ENCODE data around the gene NBEA. TPM values are rescaled to one million over a fixed set of nuclear protein-coding genes. Genes with fewer than 3 reads are reported as not detected.
"Not testable (repeated sequence)": the region's sequence is repeated elsewhere in the genome, so short reads cannot be mapped to it uniquely, and the experiment has no call there.

NBEA gene
- total RNA-seq, 1 experiment from 2014 or later: 0.54 TPM

DNA sequence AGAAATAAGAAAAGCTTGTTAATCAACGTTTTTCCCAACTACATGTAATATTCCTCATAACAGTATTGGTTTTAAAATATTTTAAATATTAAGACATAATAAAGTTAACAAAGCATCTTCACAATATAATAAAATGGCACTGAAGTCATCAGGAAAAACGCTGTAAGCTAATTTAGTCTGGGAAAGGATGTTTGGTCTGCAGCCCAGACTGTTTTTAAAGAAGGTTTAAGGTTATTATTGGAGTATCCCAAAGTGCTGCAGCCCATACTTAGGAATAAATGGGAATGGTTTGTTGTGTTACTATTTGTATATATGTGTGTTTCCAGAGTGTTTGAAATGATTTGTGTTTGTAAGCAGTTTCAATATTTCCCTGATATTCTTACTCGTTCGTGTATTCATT, 727.3 kb downstream of the NBEA start:
- intact Hi-C loops (cut with micrococcal nuclease; ENCODE audit: unreplicated experiment): no loop called here
- Mint-ChIP-seq H3K27ac (ENCODE audit: unreplicated experiment) (no peak overlapping the region), H3K36me3 (ENCODE audit: insufficient read depth, unreplicated experiment) (no peaks in the 10 kb centered on the region), H3K9me3 (ENCODE audit: unreplicated experiment) (no peaks in the 10 kb centered on the region), H3K4me3 (ENCODE audit: unreplicated experiment) (no peak overlapping the region), H3K27me3 (ENCODE audit: insufficient read depth, unreplicated experiment) (peaks cover 4% of the 10 kb centered on the region), H3K4me1 (ENCODE audit: low read depth, unreplicated experiment) (no peaks in the 10 kb centered on the region)
- Histone ChIP-seq H3K36me3 (ENCODE audit: control insufficient read depth, insufficient read depth, low read length) (no peaks in the 10 kb centered on the region), H3K4me1 (no peaks in the 10 kb centered on the region), H3K9me3 (no peaks in the 10 kb centered on the region), H3K4me3 (ENCODE audit: low read depth, low read length) (no peak overlapping the region), H3K27me3 (replicated peaks; ENCODE audit: control insufficient read depth, insufficient read depth, low read length) (no peaks in the 10 kb centered on the region)
- TF ChIP-seq, protein P1, sequence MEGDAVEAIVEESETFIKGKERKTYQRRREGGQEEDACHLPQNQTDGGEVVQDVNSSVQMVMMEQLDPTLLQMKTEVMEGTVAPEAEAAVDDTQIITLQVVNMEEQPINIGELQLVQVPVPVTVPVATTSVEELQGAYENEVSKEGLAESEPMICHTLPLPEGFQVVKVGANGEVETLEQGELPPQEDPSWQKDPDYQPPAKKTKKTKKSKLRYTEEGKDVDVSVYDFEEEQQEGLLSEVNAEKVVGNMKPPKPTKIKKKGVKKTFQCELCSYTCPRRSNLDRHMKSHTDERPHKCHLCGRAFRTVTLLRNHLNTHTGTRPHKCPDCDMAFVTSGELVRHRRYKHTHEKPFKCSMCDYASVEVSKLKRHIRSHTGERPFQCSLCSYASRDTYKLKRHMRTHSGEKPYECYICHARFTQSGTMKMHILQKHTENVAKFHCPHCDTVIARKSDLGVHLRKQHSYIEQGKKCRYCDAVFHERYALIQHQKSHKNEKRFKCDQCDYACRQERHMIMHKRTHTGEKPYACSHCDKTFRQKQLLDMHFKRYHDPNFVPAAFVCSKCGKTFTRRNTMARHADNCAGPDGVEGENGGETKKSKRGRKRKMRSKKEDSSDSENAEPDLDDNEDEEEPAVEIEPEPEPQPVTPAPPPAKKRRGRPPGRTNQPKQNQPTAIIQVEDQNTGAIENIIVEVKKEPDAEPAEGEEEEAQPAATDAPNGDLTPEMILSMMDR (IDR thresholded peaks at IDR 0.05; ENCODE audit: insufficient read depth in 1 of 2, low read depth in 1 of 2, low read length in 1 of 2, severe bottlenecking in 1 of 2, unreplicated experiment in 1 of 2): no peak
- BruUV-seq (replicated peaks): no TSS peak
- DNase-seq: no peak
- CTCF ChIA-PET: no interaction called here
- POLR2A ChIA-PET: no interaction called here

DNA sequence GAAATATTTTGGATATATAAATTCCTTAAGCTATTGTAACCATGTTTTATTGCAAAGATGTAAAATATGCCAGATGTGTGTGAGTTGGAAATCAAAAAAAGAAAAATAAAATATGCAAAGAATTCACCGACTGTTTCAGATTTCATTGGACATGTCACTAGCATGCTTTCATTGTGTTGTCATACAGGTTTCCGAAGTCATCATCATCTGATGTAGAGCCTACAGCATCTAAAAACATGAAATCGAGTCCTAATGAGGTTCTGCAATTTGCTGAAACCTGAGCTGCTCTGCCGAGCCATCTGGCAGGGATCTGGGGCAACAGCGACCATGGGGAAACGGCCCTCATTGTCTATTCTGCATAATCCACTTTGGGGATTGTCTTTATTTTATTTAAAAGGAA, 730.5 kb downstream of the NBEA start:
- Mint-ChIP-seq H3K36me3 (ENCODE audit: insufficient read depth, unreplicated experiment) (no peaks in the 10 kb centered on the region), H3K27ac (ENCODE audit: unreplicated experiment) (no peak overlapping the region), H3K4me1 (ENCODE audit: low read depth, unreplicated experiment) (no peaks in the 10 kb centered on the region), H3K9me3 (ENCODE audit: unreplicated experiment) (no peaks in the 10 kb centered on the region), H3K4me3 (ENCODE audit: unreplicated experiment) (no peak overlapping the region), H3K27me3 (ENCODE audit: insufficient read depth, unreplicated experiment) (peaks cover 4% of the 10 kb centered on the region)
- no peaks in the 10 kb centered on the region for H3K4me1 ChIP-seq
- ChIA-PET POLR2A (no interaction called here), CTCF (no interaction called here)
- DNase-seq: no peak
- TF ChIP-seq, protein P1 (IDR thresholded peaks at IDR 0.05; ENCODE audit: insufficient read depth in 1 of 2, low read depth in 1 of 2, low read length in 1 of 2, severe bottlenecking in 1 of 2, unreplicated experiment in 1 of 2): no peak
- no peaks in the 10 kb centered on the region for H3K9me3 ChIP-seq
- no TSS peak for BruUV-seq (replicated peaks)
- no peaks in the 10 kb centered on the region for H3K36me3 ChIP-seq (ENCODE audit: control insufficient read depth, insufficient read depth, low read length)
- intact Hi-C loops (cut with micrococcal nuclease; ENCODE audit: unreplicated experiment): no loop called here
- H3K4me3 ChIP-seq (ENCODE audit: low read depth, low read length): no peak overlapping the region
- H3K27me3 ChIP-seq (replicated peaks; ENCODE audit: control insufficient read depth, insufficient read depth, low read length): no peaks in the 10 kb centered on the region

DNA sequence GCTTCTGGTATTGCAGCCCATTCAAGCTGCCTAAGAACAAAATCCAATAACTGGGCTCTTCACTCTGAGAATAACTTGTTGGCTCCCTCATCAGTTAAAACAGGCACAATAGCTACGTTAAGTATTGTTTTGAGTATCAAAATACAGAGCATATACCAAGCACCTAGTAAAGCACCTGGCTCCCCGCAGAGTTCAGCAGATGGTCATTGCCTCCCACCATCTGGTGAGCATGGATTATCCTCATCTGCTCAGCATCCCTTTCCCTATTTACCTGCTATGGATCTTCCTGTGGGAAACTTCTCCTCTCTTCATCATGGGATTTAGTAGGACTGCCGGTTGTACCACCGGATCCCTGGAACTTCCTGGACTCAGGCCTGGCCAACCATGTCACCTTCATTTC, 733.6 kb downstream of the NBEA start:
- no peaks in the 10 kb centered on the region for H3K27me3 Mint-ChIP-seq (ENCODE audit: insufficient read depth, unreplicated experiment)
- H3K4me1 Mint-ChIP-seq (ENCODE audit: low read depth, unreplicated experiment): no peaks in the 10 kb centered on the region
- TF ChIP-seq, protein P1 (IDR thresholded peaks at IDR 0.05; ENCODE audit: insufficient read depth in 1 of 2, low read depth in 1 of 2, low read length in 1 of 2, severe bottlenecking in 1 of 2, unreplicated experiment in 1 of 2): no peak
- H3K9me3 ChIP-seq: no peaks in the 10 kb centered on the region
- POLR2A ChIA-PET: no interaction called here
- H3K36me3 ChIP-seq (ENCODE audit: control insufficient read depth, insufficient read depth, low read length): no peaks in the 10 kb centered on the region
- H3K9me3 Mint-ChIP-seq (ENCODE audit: unreplicated experiment): no peaks in the 10 kb centered on the region
- no peak for DNase-seq
- no TSS peak for BruUV-seq (replicated peaks)
- H3K4me3 ChIP-seq (ENCODE audit: low read depth, low read length): no peak overlapping the region
- no peaks in the 10 kb centered on the region for H3K36me3 Mint-ChIP-seq (ENCODE audit: insufficient read depth, unreplicated experiment)
- no peak overlapping the region for H3K4me3 Mint-ChIP-seq (ENCODE audit: unreplicated experiment)
- intact Hi-C loops (cut with micrococcal nuclease; ENCODE audit: unreplicated experiment): no loop called here
- H3K27me3 ChIP-seq (replicated peaks; ENCODE audit: control insufficient read depth, insufficient read depth, low read length): no peaks in the 10 kb centered on the region
- CTCF ChIA-PET: no interaction called here
- H3K27ac Mint-ChIP-seq (ENCODE audit: unreplicated experiment): no peak overlapping the region
- no peaks in the 10 kb centered on the region for H3K4me1 ChIP-seq

DNA sequence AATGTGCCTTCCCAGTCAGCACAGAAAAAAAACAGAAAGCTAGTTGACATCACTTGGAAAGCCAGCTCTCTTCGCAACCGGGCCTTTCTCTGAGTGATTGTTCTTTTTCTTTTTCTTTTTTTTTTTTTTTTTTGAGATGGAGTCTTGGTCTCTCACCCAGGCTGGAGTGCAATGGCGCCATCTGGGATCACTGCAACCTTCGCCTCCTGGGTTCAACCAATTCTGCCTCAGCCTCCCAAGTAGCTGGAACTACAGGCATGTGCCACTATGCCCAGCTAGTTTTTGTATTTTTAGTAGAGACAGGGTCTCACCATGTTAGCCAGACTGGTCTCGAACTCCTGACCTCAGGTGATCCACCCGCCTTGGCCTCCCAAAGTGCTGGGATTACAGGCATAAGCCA, 735.8 kb downstream of the NBEA start:
- H3K27me3 ChIP-seq (replicated peaks; ENCODE audit: control insufficient read depth, insufficient read depth, low read length); H3K36me3 ChIP-seq (ENCODE audit: control insufficient read depth, insufficient read depth, low read length); H3K4me1 ChIP-seq; H3K9me3 ChIP-seq; H3K9me3 Mint-ChIP-seq (ENCODE audit: unreplicated experiment); DNase-seq; H3K4me3 ChIP-seq (ENCODE audit: low read depth, low read length); BruUV-seq (replicated peaks); H3K27me3 Mint-ChIP-seq (ENCODE audit: insufficient read depth, unreplicated experiment); CTCF ChIA-PET; H3K36me3 Mint-ChIP-seq (ENCODE audit: insufficient read depth, unreplicated experiment); H3K4me1 Mint-ChIP-seq (ENCODE audit: low read depth, unreplicated experiment); H3K4me3 Mint-ChIP-seq (ENCODE audit: unreplicated experiment); H3K27ac Mint-ChIP-seq (ENCODE audit: unreplicated experiment); POLR2A ChIA-PET; intact Hi-C loops (cut with micrococcal nuclease; ENCODE audit: unreplicated experiment): not testable (repeated sequence)
